Glomerular endothelial cell (primary cell): Measurements from ENCODE around the gene PISD. TPM values are rescaled to one million over a fixed set of nuclear protein-coding genes. Genes with fewer than 3 reads are reported as not detected.
"Not testable (repeated sequence)": the region's sequence is repeated elsewhere in the genome, so short reads cannot be mapped to it uniquely, and the experiment has no call there.

Experiments used
- DNase-seq: peaks from one replicate; pipeline ENCODE4 v3.0.0-alpha.2; 2011; ENCODE audit warnings: low read depth, low spot score; ENCODE audit errors: extremely low read depth
- total RNA-seq: library from RNA; depleted of rRNA; stranded (reverse); fragments of >200 nt; gene quantifications from 2 replicates; pipeline ENCODE4 v1.2.3, GENCODE V29; 2015

Gene PISD
- total RNA-seq = 61.8 and 62.5 TPM in 2 replicates

DNA sequence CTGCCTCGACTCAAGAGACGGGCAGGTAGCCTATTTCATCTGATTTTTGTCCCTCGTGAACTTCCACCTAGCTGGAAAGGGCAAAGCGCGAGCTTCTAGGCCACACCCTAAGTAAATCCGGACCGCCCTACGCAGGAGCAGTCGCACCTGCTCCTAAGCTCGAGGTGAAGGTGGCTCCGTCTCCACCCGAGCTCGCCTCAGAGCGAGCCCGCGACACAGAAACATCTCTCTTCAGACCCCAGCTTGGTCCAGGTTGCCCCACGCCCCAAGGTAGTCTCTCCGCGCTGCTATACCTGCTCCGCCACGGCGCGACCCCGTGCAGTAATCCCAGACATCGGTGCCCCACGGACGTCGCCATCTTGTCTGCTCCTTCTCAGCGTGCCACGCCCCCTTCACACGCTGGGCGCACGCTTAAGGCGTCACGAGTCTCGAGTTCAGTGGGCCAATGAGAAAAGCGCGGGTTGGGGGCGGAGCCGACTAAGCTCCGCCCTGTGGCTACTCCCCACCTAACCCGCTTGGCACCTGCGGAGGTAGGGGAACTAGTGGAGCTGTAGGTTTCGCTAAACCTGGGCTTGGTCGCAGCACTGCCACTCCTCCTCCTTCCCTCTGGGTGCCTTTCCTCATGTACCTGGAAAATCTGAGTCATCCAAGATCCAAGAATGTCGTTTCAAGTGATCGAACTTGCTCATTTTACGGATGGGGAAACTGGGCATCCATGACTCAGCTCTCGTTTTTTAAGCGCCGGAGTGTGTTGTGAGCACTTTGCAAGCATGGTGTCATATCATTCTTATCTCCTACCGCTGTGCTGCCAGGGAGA is at the start of gene PISD:
Gene PISD (minus strand): TSS at position 365 of the 817 bp plus-strand sequence. CDS start 7 bp downstream, at position 358.
- peak; percentile 75 for DNase-seq

DNA sequence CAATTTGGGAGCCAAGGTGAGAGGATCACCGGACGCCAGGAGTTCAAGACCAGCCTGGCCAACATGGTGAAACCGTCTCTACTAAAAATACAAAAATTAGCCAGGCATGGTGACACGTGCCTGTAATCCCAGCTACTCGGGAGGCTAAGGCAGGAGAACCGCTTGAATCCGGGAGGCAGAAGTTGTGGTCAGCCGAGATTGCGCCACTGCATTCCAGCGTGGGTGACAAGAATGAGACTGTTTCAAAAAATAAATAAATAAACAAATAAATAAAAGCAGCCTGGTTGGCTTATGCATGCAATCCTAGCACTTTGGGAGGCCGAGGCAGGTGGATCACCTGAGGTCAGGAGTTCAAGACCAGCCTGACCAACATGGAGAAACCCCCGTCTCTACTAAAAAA is 49.2 kb upstream of the PISD start:
- DNase-seq = not testable (repeated sequence)

DNA sequence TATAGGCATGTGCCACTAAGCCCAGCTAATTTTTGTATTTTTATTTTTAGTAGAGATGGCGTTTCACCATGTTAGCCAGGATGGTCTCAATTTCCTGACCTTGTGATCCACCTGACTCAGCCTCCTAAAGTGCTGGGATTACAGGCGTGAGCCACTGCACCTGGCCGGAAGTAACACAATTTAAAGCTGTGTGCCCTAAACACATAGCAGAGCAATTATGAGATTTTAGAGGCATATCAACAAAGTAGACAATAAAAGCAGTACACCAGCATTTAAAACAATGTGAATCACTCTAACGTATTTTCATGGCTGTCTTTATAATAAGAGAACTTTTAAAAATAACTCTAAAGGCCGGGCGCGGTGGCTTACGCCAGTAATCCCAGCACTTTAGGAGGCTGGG is 45.5 kb upstream of the PISD start:
- DNase-seq = no peak

DNA sequence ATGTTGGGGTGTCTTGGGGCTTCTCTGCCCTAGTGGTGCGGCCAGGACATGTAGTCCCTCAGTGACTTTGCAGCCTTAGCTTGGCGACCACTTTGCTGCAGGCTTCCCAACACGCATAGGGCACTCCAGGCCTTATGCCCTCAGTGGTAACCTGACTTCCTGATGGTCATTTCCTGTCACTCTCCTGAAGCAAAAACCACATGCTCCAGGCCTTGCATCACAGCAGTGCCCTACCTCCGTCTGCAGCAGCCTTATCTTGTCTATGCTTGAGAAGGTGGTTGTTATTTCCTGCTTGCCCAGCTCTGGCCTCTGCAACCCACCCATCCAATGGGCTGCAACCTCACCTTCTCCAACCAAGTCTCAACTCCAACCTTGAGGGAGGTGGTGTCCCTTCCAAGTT is 33.4 kb upstream of the PISD start:
- DNase-seq = no peak

DNA sequence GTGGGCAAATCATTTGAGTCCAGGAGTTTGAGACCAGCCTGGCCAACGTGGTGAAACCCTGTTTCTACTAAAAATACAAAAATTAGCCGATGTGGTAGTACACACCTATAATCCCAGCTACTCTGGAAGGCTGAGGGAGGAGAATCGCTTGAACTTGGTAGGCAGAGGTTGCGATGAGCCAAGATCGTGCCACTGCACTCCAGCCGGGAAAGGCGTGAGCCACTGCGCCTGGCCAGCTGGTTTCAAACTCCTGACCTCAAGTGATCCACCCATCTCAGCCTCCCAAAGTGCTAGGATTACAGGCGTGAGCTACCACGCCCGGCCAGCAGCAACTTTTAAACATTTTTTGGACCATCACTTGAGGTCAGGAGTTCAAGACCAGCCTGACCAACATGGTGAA is 32.0 kb upstream of the PISD start:
- DNase-seq = not testable (repeated sequence)

DNA sequence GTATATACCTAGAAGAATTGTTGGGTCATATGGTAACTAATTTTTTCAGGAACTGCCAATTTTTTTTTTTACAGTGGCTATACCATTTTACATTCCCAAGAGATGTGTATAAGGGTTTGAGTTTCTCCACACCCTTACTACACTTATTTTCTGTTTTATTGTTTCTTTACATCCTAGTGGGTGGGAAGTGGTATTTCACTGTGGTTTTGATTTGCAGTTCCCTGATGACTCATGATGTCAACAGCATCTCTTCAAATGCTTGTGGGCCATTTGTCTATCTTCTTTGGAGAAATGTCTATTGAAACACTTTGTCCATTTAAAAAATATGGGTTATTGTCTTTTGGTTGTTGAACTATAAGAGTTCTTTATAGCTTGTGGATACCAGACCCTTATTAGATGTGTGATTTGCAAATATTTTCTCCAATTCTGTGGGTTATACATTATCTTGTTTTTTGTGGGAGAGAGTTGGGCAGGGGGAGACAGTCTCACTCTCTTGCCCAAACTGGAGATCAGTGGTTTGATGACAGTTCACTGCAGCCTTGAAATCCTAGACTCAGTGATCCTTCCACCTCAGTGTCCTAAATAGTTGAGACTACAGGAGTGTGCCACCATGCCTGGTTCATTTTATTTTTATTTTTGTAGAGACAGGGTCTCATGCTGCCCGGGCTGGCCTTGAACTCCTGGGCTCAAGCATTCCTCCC is 30.3 kb upstream of the PISD start:
- DNase-seq = no peak

DNA sequence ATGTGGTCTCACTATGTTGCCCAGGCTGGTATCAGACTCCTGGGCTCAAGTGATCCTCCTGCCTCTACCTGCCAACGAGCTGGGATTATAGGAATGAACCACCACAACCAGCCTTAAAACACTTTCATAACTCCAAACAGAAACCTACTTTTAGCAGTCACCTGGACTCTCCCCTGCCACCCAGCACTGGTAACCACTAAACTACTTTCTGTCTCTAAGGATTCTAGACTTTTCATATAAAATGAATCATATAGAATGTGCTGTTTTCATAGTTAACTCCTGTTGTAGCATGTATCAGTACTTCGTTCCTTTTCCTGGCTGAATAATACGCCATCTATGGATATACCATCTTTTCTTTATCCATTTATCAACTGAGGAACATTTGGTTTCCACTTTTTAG is 29.4 kb upstream of the PISD start:
- no peak for DNase-seq

DNA sequence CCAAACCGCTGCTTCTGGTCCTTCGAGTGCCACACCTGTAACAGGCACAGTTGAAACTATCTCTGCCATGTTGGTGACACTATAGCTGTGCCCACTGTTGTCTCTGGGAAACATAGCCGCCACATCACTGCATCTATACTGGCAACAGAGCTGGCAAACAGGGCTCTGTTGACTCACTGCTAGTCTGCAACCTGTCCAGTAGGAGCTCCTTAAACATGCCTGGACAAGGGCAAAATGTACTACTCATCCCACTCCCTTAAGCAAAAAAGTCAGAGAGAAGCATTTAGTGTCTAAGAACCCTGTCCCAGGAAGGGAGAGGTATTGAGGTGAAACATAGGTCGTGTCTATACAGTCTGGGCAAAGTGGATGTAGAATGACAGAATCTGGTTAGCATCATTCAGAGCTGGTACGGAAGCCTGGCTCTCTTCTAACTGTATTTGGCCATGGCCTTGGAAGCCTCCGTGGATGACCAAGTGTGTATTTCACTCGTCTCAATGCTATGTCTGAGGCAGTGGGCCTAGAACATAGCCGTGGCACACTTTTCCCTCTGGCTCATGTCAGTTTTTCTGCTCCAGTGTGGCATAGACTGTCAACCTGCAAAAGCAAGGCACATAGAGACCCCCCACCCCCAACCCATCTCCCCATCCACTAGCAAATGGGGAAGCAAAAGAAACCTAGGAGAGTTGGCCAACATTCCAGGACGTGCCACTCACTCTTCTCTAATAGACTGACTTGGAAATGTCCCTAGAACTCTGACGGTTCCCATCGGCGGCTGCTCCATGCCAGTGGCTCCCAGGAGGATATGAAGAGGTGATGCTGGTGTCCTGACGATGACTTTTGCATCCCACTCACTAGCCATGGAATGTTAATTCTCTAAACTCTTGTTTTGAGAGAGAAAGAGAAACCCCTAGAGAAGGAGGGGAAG is 21.4 kb upstream of the PISD start:
- DNase-seq = no peak

DNA sequence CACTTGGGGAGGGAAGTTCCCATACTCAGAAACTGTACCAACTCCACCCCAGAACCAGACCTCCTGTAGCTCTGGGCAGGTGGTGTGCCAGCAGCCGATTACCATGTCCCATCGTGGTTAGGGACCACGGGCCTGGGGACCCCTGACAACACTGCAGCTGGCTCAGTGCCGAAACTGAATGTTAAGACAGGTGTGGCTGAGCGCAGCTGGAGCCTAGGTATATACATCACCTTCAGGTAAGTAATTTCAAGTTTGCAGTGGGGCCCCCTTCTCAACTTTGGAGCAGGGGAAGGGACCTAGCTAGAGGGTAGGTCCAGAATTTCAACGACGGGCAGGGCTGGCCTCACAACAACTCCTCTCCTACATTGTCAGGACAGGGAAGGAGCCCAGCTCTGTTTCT is 20.7 kb upstream of the PISD start:
- no peak for DNase-seq

DNA sequence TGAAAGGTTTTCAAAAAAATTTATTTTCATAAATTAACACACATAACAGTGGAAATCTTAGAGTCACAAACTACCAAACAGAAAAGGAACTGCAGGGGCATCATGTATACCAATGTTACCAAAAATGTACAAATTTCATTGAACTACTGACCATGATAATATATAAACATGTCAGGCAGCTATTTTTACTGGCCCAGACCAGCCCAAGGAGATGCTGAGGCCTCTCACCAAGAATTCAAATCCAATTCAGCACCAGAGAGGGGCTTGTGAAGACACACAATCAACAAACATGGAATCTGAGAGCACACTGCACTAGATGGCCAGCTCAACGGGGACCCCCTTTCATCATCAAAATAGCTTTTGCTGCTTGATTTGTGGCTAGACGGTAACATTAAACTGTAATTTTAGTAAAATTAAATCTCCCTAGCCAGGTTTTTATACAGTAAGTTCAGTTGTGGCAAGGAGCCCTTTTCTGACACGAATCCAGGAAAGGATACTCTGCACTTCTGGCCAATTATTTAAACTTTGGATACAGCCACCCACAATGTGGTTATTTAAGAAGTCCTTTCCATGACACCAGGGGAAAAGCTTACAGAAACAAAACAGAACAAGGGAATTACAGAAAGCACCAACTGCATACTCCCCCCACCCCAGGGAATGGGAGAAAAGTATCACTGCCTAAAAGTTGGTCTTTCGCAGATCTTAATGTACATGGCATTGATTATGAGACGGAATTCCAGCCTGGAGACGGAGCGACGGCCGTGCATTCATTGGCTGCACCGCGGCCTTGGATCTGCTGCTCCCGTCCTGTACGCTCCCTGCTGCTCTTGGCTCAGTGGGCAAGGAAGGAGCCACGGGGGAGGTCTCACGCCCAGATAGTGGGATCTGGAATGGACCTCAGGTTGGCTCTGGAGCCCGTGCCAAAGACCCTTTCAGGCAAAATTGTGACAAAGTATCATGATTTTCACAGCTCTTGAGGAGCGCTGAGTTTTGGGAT is 19.6 kb upstream of the PISD start:
- no peak for DNase-seq

DNA sequence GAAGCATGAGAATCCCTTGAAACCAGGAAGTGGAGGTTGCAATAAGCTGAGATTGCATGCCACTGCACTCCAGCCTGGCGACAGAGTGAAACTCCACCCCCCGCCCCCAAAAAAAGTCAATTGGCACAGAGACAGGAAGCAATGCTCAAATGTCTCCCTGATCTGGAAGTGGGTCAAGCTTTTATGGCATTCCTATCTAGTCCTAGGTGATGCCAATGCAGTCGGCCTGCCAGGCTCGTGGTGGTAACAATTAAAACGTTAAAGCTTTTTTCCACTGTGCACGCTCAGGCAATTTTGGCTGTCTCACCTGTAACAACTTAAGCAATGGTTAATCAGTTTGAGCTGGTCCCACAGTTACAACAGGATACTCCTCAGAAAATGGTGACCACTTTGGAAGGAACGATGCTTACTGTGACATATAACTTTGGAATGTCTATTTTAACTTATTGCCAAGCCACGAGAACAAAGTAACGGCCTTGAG is 18.9 kb upstream of the PISD start:
- DNase-seq = no peak

DNA sequence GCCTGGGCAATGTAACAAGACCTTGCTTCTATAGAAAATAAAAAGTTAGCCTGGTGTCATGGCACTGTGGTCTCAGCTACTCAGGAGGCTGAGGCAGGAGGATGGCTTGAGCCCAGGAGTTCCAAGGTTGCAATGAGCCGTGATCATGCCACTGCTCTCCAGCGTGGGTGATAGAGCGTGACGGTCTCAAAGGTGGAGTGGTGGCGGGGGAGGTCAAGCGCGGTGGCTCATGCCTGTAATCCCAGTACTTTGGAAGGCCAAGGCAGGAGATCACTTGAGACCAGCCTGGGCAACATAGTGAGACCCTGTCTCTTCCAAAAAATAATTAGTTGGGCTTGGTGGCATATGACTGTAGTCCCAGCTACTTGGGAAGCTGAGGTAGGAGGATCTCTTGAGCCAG is 16.7 kb upstream of the PISD start:
- no peak for DNase-seq

DNA sequence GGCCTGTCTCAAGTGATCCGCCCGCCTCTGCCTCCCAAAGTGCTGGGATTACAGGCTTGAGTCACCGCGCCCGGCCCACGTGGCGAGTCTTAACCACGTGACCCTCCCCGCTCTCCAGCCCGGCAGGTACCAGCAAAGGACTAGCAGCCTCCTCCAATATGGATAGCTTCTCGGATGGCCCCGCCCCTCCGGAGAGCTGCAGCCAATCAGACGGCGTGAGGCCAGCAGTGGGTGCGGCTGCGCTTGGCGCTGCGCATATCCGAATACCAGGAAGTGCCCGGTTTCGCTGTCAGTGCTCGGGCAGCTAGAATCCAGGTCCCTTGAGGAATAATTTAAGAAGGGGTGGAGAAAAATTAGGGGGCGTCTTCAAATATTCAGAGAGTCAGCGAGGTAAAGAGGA is 14.7 kb upstream of the PISD start:
- DNase-seq = peak; percentile 65

DNA sequence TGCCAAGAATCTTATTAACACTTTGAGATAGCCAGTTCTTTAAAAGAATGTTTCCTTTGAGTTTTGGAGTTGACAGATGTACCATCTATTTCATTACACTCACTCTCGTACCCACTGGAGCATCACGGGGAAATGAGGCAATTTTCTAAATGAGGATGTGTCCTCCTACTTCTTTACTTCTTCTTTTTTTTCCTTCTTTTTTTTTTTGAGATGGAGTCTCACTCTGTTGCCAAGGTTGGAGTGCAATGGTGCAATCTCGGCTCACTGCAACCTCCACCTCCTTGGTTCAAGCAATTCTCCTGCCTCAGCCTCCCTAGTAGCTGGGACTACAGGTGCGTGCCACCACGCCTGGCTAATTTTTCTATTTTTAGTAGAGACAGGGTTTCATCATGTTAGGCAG is 12.2 kb upstream of the PISD start:
- not testable (repeated sequence) for DNase-seq

DNA sequence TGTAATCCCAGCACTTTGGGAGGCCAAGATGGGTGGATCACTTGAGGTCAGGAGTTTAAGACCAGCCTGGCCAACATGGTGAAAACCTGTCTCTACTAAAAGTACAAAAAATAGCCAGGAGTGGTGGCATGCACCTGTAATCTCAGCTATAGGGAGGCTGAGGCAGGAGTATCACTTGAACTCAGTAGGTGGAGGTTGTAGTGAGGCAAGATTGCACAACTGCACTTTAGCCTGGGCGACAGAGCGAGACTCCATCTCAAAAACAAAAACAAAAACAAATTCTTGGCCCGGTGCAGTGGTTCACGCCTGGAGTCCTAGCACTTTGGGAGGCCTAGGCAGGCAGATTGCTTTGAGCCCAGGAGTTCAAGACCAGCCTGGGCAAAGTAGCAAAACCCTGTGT is 6.8 kb upstream of the PISD start:
- not testable (repeated sequence) for DNase-seq

DNA sequence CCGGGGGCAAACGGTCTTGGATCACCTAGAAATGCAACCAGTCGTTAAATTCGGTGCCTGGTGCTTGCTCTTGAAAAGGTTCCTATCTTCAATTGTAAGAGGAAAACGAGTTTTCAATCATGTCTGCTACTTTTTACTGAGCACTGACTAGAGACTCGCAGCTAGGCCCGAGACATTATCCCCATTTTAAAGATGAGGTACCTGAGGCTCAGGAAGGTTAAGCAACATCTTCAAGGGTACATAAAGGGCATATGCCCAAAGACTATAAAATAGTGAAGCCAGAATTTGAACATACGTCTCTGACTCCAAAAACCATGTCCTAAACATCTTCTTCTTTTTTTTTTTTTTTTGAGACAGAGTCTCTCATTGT is 638 bp upstream of the PISD start:
- DNase-seq = no peak

DNA sequence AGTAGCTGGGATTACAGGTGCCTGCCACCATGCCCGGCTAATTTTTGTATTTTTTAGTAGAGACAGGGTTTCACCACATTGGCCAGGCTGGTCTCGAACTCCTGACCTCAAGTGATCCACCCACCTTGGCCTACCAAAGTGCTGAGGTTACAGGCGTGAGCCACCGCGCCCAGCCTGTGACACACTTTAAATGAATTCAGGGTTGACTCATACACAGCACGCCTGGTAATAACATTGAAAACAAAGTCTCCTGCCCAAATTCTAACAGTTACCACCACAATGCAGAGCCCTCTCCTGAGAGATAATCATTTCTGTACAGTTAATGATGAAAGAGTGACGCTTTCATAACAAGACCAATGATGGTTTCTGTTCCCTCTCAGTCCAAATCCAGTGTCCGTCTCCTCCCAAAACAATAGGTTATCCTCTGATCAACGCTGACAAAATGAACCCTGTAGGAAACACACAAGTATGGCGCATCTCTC is 1.1 kb downstream of the PISD start:
- not testable (repeated sequence) for DNase-seq

DNA sequence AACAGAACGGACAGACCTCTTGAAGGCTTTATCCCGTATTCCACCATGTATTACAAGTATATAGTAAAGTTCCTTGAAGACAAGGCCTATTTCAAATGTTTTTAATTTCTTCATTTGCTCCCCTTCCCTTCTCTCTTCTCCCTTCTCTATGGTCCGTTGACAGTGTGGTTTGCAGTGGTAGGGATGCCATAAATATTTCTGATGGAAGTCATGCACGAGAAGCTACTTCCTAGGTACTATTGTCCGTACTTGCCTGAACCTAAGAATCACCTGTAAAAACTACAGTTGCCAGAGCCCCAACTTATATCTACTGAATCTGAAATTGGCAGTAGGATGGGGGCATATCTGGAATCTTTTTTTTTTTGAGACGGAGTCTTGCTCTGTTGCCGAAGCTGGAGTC is 2.8 kb downstream of the PISD start:
- no peak for DNase-seq

DNA sequence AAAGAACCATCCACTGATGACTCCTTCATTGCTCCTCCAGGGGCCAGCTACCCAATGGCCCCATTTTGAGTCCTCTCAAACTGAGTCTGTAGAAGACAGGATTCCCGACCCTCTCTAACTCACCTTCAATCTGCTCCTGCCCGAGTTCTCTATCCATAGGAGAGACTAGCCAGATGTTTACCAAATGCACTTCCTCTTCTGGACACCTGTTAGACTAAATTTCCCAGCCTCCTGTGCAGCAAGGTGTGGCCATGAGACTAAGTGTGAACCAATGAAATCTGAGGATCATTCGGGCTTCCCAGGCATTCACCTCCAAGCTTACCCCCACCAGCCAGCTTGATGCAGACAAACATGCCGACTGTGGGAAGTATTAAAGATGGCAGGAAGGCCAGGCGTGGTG is 7.6 kb downstream of the PISD start:
- no peak for DNase-seq

DNA sequence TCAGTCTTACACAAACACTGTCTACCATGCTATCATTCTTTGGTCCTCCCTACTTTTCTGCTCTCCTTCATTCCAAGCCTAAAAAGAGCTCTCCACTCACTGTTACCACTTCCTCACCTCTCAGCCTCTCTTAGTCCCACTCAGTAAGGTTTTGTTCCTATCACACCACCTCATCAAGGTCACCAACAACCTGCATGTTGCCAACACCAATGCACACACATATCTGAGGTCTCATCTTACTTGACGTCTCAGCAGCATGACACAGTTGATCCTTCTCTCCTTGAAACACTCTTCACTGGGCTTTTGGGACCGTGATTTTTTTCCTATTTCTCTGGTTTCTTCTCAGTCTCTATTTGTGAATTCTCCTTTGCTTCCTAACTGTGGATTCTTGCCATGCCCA is 8.1 kb downstream of the PISD start:
- no peak for DNase-seq
